Measurements from ENCODE around the gene XYLT1. TPM values are rescaled to one million over a fixed set of nuclear protein-coding genes. Genes with fewer than 3 reads are reported as not detected.

The XYLT1 gene
- total RNA-seq, 1 donor from 2014 or later, result under 0.01 TPM

DNA sequence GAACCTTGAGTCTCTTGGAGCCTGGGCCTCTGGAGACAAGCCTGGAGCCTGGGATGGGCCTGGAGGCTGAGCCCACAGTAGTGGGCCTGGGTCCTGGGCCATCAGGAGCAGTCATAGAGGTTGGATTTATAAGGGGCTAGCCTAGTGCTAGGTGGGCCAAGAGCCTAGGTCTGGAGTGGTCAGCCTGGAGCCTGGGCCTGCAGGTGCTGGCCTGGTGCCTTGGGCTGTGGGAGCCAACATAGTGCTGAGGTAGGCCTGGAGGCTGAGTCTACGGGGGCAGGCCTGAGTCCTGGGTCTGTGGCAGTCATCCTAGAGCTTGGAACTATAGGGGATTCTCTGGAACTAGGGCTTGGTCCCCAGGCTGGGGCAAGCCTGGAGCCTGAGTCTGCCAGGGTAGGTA is 414.1 kb downstream of the XYLT1 start:
- DNase-seq (ENCODE audit: low read depth), result no peak
- Histone ChIP-seq H3K27me3 (ENCODE audit: control insufficient read depth, insufficient read depth, low read length) (no peaks in the 10 kb centered on the region), H3K4me3 (ENCODE audit: low read depth, low read length) (no peak overlapping the region), H3K36me3 (ENCODE audit: control insufficient read depth, insufficient read depth, low read length) (no peaks in the 10 kb centered on the region)
- FAIRE-seq, result no peak
- TF ChIP-seq, protein P1, sequence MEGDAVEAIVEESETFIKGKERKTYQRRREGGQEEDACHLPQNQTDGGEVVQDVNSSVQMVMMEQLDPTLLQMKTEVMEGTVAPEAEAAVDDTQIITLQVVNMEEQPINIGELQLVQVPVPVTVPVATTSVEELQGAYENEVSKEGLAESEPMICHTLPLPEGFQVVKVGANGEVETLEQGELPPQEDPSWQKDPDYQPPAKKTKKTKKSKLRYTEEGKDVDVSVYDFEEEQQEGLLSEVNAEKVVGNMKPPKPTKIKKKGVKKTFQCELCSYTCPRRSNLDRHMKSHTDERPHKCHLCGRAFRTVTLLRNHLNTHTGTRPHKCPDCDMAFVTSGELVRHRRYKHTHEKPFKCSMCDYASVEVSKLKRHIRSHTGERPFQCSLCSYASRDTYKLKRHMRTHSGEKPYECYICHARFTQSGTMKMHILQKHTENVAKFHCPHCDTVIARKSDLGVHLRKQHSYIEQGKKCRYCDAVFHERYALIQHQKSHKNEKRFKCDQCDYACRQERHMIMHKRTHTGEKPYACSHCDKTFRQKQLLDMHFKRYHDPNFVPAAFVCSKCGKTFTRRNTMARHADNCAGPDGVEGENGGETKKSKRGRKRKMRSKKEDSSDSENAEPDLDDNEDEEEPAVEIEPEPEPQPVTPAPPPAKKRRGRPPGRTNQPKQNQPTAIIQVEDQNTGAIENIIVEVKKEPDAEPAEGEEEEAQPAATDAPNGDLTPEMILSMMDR (IDR thresholded peaks at IDR 0.05; ENCODE audit: insufficient read depth, low read length, severe bottlenecking), result no peak

DNA sequence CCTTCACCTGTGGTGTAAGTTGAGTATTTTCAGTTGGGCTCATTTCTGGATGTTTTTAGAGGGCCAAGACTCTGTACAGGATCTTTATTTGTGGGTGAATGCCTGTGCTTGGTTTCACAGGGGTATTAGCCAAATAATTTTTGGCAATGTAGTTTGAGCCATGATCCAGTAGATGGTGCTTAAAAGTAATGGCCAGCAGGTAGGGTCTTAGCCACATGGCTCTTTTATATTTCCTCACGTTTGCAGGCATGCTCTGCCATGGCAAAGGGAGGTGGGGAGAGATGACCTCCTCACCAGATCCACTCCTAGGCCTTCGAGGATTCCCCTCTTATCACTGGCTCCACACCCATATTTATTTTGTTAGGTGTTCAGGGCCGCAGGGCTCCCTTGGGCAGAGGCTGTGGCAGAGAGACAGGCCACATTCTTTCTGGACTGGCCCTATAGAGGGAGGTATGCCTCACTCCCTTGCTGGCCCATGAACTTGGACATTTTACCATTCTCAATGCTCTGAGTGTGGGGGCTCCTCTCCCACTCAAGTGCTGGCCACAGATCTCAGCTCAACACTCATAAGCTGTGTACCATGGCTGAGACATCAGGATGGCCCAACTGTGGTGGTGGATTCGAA is 417.1 kb downstream of the XYLT1 start:
- TF ChIP-seq, protein P1 (IDR thresholded peaks at IDR 0.05; ENCODE audit: insufficient read depth, low read length, severe bottlenecking), result no peak
- no peak for DNase-seq (ENCODE audit: low read depth)
- Histone ChIP-seq H3K27me3 (ENCODE audit: control insufficient read depth, insufficient read depth, low read length) (no peaks in the 10 kb centered on the region), H3K36me3 (ENCODE audit: control insufficient read depth, insufficient read depth, low read length) (no peaks in the 10 kb centered on the region), H3K4me3 (ENCODE audit: low read depth, low read length) (no peak overlapping the region)
- FAIRE-seq, result no peak

Data from bronchial epithelial cell (primary cell).